Measurements from ENCODE around the gene ENOPH1. TPM values are rescaled to one million over a fixed set of nuclear protein-coding genes. Genes with fewer than 3 reads are reported as not detected.

ENOPH1 gene
- total RNA-seq, 2 experiments from 2014 or later = 67.7 to 71.9 TPM

- ChIA-PET POLR2A (interaction anchor here (1.2 to 1.6 kb wide), 2 partner anchors 45 to 49 kb away, joined by 3 to 6 read pairs; partner anchors contain the start of gene HNRNPD), CTCF (interaction anchor here (1.0 kb wide), 1 partner anchor 49 kb away, joined by 3 read pairs; the partner anchor contains the start of gene HNRNPD)
Measured at GRCh38 chr4:82423245-82424054, 6.9 kb upstream of the ENOPH1 start.

- ChIA-PET CTCF (no interaction called here), POLR2A (interaction anchor here (1.1 kb wide), 1 partner anchor 51 kb away, joined by 4 read pairs; no protein-coding TSS in a partner anchor)
Measured at GRCh38 chr4:82425478-82425877, 4.9 kb upstream of the ENOPH1 start.

GRCh38 chr4:82428526-82428968 is 1.8 kb upstream of the ENOPH1 start:
- ChIA-PET POLR2A (interaction anchor here (0.6 to 3.4 kb wide), 9 partner anchors 8 to 583 kb away, joined by 3 to 41 read pairs (median 4); partner anchors contain the start of gene HNRNPD), CTCF (interaction anchor here (0.7 to 2.6 kb wide), 10 partner anchors 9 to 582 kb away, joined by 3 to 20 read pairs (median 4); partner anchors contain the start of genes HNRNPD and LIN54)

DNA sequence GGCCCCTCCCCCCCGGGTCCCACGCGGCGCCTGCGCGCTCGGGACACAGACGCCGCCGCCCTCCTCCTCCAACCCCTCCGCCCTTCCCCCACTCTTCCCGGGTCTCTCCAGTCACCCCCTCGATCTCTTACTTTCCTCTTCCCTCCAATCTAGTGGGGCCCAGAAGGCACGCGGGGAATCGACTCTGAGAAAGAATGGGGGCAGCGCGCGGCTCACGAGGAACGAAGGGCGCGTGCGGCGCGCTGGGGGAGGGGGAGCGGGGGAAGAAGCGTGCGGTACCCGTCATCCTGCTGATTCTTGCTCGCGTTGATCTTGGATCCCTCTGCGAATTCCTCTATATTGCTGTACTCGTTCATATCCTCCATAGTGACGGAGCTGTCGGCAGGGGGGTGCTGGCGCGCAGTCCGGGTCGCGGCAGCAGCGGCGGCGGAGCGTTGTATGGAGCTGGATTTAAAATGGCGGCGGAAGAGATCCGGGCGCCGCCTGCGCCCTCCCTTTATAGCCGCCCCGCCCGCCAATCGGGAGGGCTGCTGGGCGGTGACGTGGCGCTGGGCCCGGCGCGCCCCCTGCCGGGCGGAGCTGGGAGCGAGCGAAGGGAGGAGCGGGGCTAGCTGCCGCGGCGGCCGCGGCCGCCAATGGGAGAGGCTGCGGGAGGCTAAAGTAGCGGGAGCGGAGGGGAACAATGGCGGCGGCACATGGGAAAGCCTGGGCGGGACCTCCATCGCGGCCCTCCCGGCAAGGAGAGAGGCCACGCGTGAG is 1.2 kb upstream of the ENOPH1 start:
- CTCF ChIA-PET = interaction anchor here (1.0 to 2.6 kb wide), 11 partner anchors 9 to 582 kb away, joined by 3 to 20 read pairs (median 4); partner anchors contain the start of genes HNRNPD and LIN54
- POLR2A ChIA-PET = interaction anchor here (0.5 to 3.4 kb wide), 13 partner anchors 9 to 957 kb away, joined by 3 to 41 read pairs (median 4); partner anchors contain the start of genes HNRNPD, RASGEF1B and SEC31A

GRCh38 chr4:82429728-82430192 is 630 bp upstream of the ENOPH1 start:
- ChIA-PET CTCF (interaction anchor here (1.0 to 2.6 kb wide), 11 partner anchors 9 to 581 kb away, joined by 3 to 20 read pairs (median 4); partner anchors contain the start of genes HNRNPD and LIN54), POLR2A (interaction anchor here (0.5 to 3.4 kb wide), 11 partner anchors 9 to 958 kb away, joined by 3 to 41 read pairs (median 4); partner anchors contain the start of genes HNRNPD, RASGEF1B and SEC31A)

- ChIA-PET CTCF (interaction anchor here (0.6 kb wide), 2 partner anchors 22 kb away, joined by 3 read pairs; no protein-coding TSS in a partner anchor), POLR2A (interaction anchor here (1.0 kb wide), 1 partner anchor 57 kb away, joined by 12 read pairs; the partner anchor contains the start of gene HNRNPD)
Measured at GRCh38 chr4:82430964-82431745, 765 bp downstream of the ENOPH1 start.

DNA sequence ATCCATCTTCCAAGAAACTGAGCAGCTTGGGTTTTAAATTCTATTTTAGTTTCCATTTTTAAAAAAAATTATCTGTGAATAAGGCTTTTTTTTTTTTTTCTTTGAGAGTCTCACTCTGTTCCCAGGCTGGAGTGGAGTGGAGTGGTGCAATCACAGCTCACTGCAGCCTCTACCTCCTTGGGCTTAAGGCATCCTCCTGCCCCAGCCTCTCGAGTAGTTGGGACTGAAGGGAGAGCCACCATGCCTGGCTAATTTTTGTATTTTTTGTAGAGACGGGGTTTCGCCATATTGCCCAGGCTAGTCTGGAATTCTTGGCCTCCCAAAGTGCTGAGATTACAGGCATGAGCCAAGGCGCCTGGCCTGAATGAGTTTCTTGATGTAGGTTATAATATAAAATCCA is 1.4 kb downstream of the ENOPH1 start:
- ChIA-PET CTCF (no interaction called here), POLR2A (interaction anchor here (1.0 kb wide), 1 partner anchor 57 kb away, joined by 12 read pairs; the partner anchor contains the start of gene HNRNPD)

DNA sequence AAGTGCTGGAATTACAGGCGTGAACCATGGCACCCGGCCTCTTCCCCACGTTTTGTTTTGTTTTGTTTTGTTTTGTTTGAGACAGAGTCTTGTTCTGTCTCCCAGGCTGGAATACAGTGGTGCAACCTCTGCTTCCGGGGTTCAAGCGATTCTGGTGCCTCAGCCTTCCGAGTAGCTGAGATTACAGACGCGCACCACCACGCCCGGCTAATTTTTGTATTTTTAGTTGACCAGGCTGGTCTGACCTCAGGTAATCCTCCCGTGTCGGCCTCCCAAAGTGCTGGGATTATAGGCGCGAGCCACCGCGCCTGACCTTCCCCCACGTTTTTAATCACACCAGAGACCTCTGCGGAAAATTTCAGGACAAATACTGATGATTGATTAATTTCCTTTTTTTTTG is 2.2 kb downstream of the ENOPH1 start:
- ChIA-PET CTCF (no interaction called here), POLR2A (no interaction called here)

DNA sequence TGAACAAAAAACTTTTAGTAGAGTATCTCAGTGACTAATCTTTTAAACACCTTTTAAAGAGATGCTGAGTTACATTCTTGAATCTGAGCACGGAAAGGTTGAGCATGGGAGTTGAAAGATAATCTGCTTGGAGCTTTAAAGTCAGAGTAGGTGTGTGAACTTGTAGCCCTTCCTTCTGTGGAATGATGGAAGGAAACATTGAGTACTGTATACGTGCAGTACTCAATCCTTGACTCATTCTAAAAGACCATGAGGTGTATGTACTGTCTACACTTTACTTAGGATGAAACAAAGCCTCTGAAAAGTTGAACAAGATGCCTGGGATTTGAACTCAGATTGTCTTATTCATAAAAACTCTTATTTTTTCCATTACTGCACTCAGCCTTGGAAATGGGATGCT is 3.4 kb downstream of the ENOPH1 start:
- ChIA-PET CTCF (no interaction called here), POLR2A (no interaction called here)

- CTCF ChIA-PET = no interaction called here
Measured at GRCh38 chr4:82434949-82435348, 4.6 kb downstream of the ENOPH1 start.

DNA sequence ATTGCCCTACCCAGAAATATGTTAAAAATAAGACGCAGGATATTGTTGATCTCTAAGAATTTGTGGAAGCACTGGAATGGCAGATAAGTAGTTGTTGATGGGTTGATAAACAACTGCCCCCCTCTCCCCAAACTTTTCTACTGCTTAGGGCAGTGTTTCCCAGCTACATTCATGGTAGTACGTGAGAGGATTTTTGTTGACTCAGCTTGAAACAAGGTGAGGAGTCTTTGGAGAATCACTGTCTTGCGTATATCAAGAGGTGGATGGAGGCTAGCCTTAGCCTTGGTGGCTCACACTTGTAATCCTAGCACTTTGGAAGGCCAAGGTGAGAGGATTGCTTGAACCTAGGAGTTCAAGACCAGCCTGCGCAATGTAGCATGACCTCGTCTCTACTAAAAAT is 5.7 kb downstream of the ENOPH1 start:
- ChIA-PET POLR2A (no interaction called here), CTCF (interaction anchor here (0.6 to 0.7 kb wide), 2 partner anchors 16 to 26 kb away, joined by 3 to 4 read pairs; no protein-coding TSS in a partner anchor)

More at GRCh38 chr4:82434949-82435348, 4.6 kb downstream of the ENOPH1 start:
- POLR2A ChIA-PET = interaction anchor here (1.0 kb wide), 1 partner anchor 21 kb away, joined by 3 read pairs; no protein-coding TSS in a partner anchor

DNA sequence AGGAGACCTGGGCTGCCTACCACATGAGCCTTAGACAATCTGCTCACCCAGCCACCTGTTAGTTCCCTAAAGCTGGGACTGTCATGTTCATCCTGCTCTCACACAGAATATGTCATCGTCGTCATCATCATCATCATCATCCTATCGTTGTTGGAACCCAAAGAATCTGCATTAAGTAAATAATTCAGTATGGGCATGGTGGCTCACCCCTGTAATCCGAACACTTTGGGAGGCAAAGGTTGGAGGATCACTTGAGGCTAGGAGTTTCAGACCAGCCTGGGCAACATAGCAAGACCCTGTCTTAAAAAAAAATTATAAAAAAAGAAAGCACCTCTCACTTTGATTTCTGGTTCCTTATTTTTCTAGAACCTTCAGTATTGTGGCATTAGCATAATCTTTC is 6.4 kb downstream of the ENOPH1 start:
- POLR2A ChIA-PET = interaction anchor here (0.6 kb wide), 1 partner anchor 27 kb away, joined by 6 read pairs; no protein-coding TSS in a partner anchor
- CTCF ChIA-PET = interaction anchor here (0.6 to 1.0 kb wide), 4 partner anchors 15 to 362 kb away, joined by 3 to 4 read pairs (median 4); partner anchors contain the start of gene SCD5

DNA sequence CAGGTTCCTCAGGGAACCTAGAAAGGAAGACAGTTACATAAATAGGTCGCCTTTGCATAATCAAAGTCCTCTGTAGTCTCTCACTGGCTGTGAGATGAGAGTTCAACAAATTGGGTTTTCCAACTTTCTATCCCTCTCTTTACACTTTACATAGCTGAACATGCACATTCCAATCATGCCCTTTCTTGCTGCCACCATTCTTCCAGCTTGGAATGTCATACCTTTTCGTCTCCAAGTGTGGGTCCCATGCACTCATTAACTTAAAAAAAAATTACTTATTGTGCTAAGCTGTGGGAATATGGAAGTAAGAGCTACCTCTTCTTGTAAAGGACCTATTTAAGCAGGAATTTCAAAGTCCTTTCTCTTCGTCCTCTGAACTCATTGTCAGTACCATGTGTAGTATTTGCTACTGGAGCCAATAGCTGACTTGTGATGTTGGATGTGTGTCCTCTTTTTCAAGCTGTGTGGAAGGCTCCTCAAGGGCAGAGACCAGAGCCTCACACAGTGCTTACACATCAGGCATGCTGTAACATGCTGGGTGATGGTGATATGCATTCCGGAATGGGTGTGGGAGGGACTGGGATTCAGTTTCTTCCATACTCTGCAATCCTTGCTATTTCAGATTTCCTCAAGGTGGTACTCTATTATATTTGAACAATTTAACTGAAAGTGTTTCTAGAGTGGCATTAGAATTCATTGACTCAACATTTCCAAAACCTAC is 7.1 kb downstream of the ENOPH1 start:
- ChIA-PET CTCF (interaction anchor here (1.0 to 1.4 kb wide), 2 partner anchors 8 to 361 kb away, joined by 3 read pairs; partner anchors contain the start of gene SCD5), POLR2A (interaction anchor here (0.6 kb wide), 1 partner anchor 28 kb away, joined by 6 read pairs; no protein-coding TSS in a partner anchor)

GRCh38 chr4:82439088-82439487 is 8.7 kb downstream of the ENOPH1 start:
- ChIA-PET CTCF (interaction anchor here (1.4 kb wide), 1 partner anchor 10 kb away, joined by 3 read pairs; no protein-coding TSS in a partner anchor), POLR2A (interaction anchor here (1.3 kb wide), 1 partner anchor 65 kb away, joined by 4 read pairs; the partner anchor contains the start of gene HNRNPD)

DNA sequence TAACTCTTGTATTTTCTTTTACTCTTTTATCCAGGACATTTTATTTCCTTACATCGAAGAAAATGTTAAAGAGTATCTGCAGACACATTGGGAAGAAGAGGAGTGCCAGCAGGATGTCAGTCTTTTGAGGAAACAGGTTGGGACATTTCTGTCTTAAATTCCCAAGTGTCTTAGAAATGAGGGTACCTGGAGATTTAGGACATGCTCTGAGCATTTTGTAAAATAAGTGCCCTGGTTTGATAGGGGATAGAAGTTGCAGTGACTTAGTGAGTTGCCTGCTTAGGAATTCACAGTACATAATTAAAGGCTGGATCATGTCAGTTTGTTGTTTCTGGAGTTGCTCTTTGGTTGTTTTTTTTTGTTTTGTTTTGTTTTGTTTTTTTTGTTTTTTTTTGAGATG is 17.5 kb downstream of the ENOPH1 start:
- ChIA-PET CTCF (no interaction called here), POLR2A (no interaction called here)

GRCh38 chr4:82450966-82451755 is 20.8 kb downstream of the ENOPH1 start:
- ChIA-PET POLR2A (no interaction called here), CTCF (interaction anchor here (0.9 to 1.1 kb wide), 2 partner anchors 11 to 25 kb away, joined by 3 read pairs; no protein-coding TSS in a partner anchor)
